Measurements from ENCODE around the gene TMEM150C. TPM values are rescaled to one million over a fixed set of nuclear protein-coding genes. Genes with fewer than 3 reads are reported as not detected.

TMEM150C gene
- polyA plus RNA-seq, 1 donor (not counting 4 experiments of a cell fraction or from before 2014, with no cell fraction given), result 0.07 TPM

- no peaks in the 10 kb centered on the region for H3K9me3 ChIP-seq (ENCODE audit: control insufficient read depth, low read depth, low read length)
- no peak for FAIRE-seq
Measured at GRCh38 chr4:82604522-82604921, 42.7 kb upstream of the TMEM150C start.

GRCh38 chr4:82601242-82602015, 39.6 kb upstream of the TMEM150C start:
- Histone ChIP-seq H3K79me2 (ENCODE audit: control insufficient read depth, insufficient read depth, low read length) (no peaks in the 10 kb centered on the region), H4K20me1 (ENCODE audit: control insufficient read depth, extremely low read depth, insufficient read depth, low read length) (no peaks in the 10 kb centered on the region), H3K4me3 (ENCODE audit: control insufficient read depth in 2 of 3, extremely low read depth in 1 of 3, insufficient read depth in 2 of 3, low read depth in 1 of 3, low read length in 3 of 3) (no peak overlapping the region), H3K36me3 (ENCODE audit: control insufficient read depth in 2 of 2, extremely low read depth in 1 of 2, insufficient read depth in 2 of 2, low read length in 2 of 2) (no peaks in the 10 kb centered on the region), H3K4me1 (ENCODE audit: control insufficient read depth, extremely low read depth, insufficient read depth, low read length) (no peaks in the 10 kb centered on the region), H3K27ac (ENCODE audit: control insufficient read depth, insufficient read depth, low read length) (no peak overlapping the region), H3K27me3 (ENCODE audit: control insufficient read depth, extremely low read depth, insufficient read depth, low read length) (no peaks in the 10 kb centered on the region), H3K9ac (ENCODE audit: control insufficient read depth, extremely low read depth, insufficient read depth, low read length) (no peak overlapping the region), H3K4me2 (ENCODE audit: control insufficient read depth, extremely low read depth, insufficient read depth, low read depth, low read length) (no peak overlapping the region), H3K9me3 (ENCODE audit: control insufficient read depth, low read depth, low read length) (no peaks in the 10 kb centered on the region), H3K9me1 (ENCODE audit: control insufficient read depth, extremely low read depth, insufficient read depth, low read length) (no peaks in the 10 kb centered on the region), H2AFZ (ENCODE audit: control insufficient read depth, low read length) (no peak overlapping the region)
- DNase-seq (ENCODE audit: low read depth, low spot score) (no peak), FAIRE-seq (no peak)
- dilution Hi-C loops (cut with MboI; ENCODE audit: extremely low pct_ligation_motif_present, low sequenced_read_pairs), result no loop called here
- no peak for TF ChIP-seq EZH2 (IDR thresholded peaks at IDR 0.05; ENCODE audit: low read length)
- no peak for TF ChIP-seq CTCF (optimal IDR thresholded peaks at IDR 0.05 in 1 of 3, IDR thresholded peaks at IDR 0.05 in 1 of 3, conservative IDR thresholded peaks at IDR 0.05 in 1 of 3; ENCODE audit: extremely low read depth in 1 of 3, insufficient read depth in 2 of 3, low read length in 3 of 3)

More at GRCh38 chr4:82604522-82604921, 42.7 kb upstream of the TMEM150C start:
- Histone ChIP-seq H3K4me3 (ENCODE audit: control insufficient read depth in 2 of 3, extremely low read depth in 1 of 3, insufficient read depth in 2 of 3, low read depth in 1 of 3, low read length in 3 of 3) (no peak overlapping the region), H4K20me1 (ENCODE audit: control insufficient read depth, extremely low read depth, insufficient read depth, low read length) (no peaks in the 10 kb centered on the region), H2AFZ (ENCODE audit: control insufficient read depth, low read length) (no peak overlapping the region), H3K79me2 (ENCODE audit: control insufficient read depth, insufficient read depth, low read length) (no peaks in the 10 kb centered on the region), H3K27ac (ENCODE audit: control insufficient read depth, insufficient read depth, low read length) (no peak overlapping the region), H3K27me3 (ENCODE audit: control insufficient read depth, extremely low read depth, insufficient read depth, low read length) (no peaks in the 10 kb centered on the region), H3K9ac (ENCODE audit: control insufficient read depth, extremely low read depth, insufficient read depth, low read length) (no peak overlapping the region), H3K9me1 (ENCODE audit: control insufficient read depth, extremely low read depth, insufficient read depth, low read length) (no peaks in the 10 kb centered on the region), H3K36me3 (ENCODE audit: control insufficient read depth in 2 of 2, extremely low read depth in 1 of 2, insufficient read depth in 2 of 2, low read length in 2 of 2) (no peaks in the 10 kb centered on the region), H3K4me2 (ENCODE audit: control insufficient read depth, extremely low read depth, insufficient read depth, low read depth, low read length) (no peak overlapping the region), H3K4me1 (ENCODE audit: control insufficient read depth, extremely low read depth, insufficient read depth, low read length) (no peaks in the 10 kb centered on the region)
- TF ChIP-seq CTCF (optimal IDR thresholded peaks at IDR 0.05 in 1 of 3, IDR thresholded peaks at IDR 0.05 in 1 of 3, conservative IDR thresholded peaks at IDR 0.05 in 1 of 3; ENCODE audit: extremely low read depth in 1 of 3, insufficient read depth in 2 of 3, low read length in 3 of 3), result no peak
- dilution Hi-C loops (cut with MboI; ENCODE audit: extremely low pct_ligation_motif_present, low sequenced_read_pairs), result no loop called here
- DNase-seq (ENCODE audit: low read depth, low spot score), result no peak
